Renal cortical epithelial cell (primary cell): Measurements from ENCODE around the gene PRAF2. TPM values are rescaled to one million over a fixed set of nuclear protein-coding genes. Genes with fewer than 3 reads are reported as not detected.

Source experiments
- DNase-seq: peaks from one replicate; pipeline ENCODE4 v3.0.0-alpha.2; 2011; ENCODE audit warnings: low read depth
- total RNA-seq: library from RNA; depleted of rRNA; stranded (reverse); fragments of >200 nt; gene quantifications from 2 replicates; pipeline ENCODE4 v1.2.3, GENCODE V29; 2014

The PRAF2 gene
- total RNA-seq, 1 donor from 2014 or later: 9.4 TPM

DNA sequence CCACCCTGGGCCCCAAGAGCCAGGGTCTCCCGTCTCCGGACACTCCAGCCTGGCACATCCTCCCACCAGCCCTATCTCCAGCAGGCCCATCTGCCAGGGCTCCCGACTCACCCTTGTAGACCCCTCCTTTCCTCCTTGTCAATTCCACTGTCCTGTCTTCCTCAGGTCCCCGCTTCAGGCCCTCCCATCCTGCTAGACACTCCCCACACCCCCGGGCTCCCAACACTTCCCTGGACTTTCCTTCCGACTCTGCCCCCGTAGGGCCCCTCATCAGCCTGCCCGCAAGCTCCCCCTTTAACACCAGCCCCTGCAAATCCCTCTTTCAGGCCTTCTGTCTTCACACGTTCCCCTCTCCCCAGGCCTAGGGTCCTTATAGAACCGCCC is 1.1 kb downstream of the PRAF2 start:
- no peak for DNase-seq

DNA sequence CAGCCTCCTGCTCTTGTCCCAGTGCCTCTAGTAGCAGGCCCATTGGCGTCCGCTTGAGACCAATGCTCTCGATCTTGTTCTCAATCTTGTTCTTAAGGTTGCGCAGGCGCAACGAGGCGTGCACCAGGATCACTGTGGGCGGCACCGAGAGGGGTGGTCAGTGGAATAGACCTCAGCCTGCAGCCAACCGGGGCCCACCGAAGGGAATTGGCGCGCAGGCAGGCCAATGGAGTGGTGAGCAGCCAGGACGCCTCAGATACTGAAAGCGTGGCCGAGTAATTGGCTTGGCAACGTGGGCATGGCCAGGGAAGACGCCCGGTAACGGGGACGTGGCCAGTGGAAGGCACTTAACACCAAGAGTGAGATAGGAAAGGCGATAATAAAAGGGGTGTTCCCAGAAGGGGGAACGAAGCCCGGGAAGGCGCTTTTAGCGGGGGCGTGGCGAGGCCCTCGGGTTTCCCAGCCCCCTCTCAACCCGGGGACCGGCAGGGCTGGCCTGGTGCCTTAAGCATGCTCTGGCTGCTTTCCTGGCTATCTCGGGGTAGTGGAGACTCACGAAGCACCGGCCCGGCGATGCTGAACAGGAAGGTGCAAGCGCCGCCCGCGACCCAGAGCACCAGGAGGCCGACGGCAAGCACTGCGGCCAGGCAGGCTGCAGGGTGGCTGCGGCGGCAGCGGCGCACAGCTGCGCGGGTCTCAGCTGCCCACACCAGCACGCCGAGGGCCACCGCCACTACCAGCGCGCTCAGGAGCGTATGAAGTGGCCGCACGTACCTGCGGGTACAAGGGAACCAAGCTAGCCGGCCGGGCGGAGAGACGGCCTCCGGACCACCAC is 1.7 kb downstream of the PRAF2 start:
- peak; percentile 59 for DNase-seq

DNA sequence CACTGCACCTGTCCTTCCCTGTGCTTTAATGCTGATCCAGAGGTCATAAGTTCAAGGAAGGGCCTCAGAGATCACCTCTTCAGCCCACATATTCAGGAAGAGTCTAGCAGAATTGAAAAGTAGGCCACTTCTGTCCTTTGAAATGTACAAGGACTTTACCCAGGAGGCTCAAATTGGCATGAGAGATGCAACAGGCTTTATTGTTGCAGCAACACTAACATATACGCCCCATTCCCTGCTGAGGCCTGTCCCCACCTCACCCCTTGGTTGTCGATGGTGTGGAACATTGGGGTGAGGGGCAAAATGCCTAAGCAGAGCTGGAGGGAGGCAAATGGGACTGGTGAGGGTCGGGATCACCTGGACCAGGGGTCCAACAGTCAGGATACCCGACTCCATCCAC is 2.8 kb downstream of the PRAF2 start:
- no peak for DNase-seq

DNA sequence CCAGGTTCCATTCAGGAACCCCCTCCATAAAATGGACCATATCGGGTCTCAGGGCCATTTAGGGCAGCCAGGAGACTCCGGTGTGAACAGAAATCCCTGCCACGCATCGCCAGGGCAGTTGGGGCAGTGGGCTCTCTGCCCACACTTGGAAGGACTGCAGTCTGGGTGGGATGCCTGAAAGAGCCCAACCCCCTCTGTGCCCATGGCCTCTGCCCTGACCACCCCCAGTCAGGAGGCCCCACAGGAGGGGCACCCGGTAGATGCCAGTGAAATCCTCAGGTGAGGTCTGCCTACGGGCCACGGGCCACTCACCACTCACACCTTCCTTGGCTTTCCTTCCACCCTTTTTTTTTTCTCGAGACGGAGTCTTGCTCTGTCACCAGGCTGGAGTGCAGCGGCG is 4.8 kb downstream of the PRAF2 start:
- no peak for DNase-seq

DNA sequence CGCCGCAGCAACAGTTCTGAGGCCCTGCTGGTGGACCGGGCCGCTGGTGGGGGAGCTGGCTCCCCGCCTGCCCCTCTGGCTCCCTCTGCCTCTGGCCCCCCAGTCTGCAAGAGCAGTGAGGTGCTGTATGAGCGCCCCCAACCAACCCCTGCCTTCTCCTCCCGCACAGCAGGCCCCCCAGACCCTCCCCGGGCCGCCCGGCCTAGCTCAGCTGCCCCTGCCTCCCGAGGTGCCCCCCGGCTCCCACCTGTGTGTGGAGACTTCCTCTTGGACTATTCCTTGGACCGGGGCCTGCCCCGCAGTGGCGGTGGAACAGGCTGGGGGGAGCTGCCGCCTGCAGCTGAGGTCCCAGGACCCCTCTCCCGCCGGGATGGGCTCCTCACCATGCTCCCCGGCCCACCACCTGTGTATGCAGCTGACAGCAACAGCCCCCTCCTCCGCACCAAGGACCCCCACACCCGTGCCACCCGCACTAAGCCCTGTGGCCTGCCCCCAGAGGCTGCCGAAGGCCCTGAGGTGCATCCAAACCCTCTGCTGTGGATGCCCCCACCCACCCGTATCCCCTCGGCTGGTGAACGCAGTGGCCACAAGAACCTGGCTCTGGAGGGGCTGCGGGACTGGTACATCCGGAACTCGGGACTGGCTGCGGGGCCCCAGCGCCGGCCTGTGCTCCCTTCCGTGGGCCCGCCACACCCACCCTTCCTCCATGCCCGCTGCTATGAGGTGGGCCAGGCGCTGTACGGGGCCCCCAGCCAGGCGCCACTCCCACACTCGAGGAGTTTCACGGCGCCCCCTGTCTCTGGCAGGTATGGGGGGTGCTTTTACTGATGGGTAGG is 6.3 kb downstream of the PRAF2 start:
- DNase-seq: no peak

- DNase-seq: no peak
Measured at GRCh38 chrX:49066690-49067089, 7.1 kb downstream of the PRAF2 start.

DNA sequence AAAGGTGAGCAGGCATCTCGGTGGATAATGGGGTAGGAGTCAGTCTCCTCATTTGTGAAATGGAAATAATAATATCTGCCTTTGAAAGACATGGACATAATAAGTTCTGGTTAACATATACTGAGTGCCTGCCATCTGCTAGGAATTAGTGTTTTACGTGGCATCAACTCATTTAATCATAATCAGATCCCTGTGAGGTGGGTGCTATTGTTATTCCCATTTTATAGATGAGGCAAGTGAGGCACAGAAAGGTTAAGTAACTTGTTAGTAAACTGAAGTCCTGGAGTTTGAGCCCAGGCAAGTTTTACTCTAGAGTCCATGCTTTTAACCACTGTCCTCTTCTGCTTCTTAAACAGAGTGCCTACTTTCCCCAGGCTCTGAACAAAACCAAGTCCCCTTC is 7.5 kb downstream of the PRAF2 start:
- no peak for DNase-seq

DNA sequence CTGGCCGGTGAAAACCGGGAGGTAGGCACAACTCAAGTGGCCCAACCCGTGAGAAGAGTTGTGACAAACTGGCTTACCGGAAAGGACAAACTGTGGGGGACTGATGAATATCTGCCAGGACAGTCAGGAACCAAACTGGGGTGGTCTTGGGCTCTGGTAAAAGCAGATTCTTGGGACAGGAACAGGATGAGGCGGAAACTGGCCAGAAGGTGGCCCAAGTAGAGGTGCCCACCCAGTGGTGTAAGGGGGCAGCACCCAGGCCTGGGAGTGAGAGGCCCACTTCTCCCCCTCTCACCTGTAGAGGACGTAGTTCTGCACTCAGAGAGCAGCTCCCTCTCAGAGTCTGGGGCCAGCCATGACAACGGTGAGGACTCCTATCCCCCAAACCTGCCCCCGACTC is 9.1 kb downstream of the PRAF2 start:
- DNase-seq: no peak

DNA sequence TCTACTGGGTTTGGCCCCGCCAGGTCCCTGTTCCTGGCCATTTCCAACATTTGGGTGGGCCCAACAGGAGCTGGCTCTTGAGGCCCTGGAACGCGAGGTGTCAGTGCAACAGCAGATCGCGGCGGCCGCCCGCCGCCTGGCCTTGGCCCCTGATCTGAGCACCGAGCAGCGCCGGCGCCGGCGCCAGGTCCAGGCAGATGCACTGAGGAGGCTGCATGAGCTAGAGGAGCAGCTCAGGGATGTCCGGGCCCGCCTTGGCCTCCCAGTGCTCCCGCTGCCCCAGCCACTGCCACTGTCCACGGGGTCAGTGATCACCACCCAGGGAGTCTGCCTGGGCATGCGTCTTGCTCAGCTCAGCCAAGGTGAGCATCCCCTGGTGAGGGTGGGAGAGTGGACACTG is 9.5 kb downstream of the PRAF2 start:
- no peak for DNase-seq

- DNase-seq: no peak
Measured at GRCh38 chrX:49063715-49064114, 10.1 kb downstream of the PRAF2 start.

GRCh38 chrX:49061916-49062315 is 11.9 kb downstream of the PRAF2 start:
- DNase-seq: no peak

DNA sequence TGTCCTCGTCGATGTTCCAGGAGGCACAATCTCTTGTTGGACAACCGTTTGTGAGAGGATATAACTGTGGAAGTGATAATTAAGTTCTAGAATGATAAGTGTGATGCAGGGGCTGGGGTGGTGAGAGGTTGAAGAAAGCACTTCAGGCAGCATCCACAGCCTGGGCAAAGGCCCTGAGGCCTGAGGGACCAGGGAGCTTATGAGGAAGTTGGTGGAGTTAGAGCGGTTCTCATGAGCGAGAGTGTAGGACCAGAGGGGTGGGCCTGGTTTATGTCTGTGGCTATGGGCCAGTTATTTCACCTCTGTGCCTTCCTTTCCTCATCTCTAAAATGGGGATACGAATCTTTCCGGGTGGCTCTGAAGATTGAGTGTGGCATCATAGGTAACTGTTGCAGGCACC is 12.3 kb downstream of the PRAF2 start:
- DNase-seq: no peak

DNA sequence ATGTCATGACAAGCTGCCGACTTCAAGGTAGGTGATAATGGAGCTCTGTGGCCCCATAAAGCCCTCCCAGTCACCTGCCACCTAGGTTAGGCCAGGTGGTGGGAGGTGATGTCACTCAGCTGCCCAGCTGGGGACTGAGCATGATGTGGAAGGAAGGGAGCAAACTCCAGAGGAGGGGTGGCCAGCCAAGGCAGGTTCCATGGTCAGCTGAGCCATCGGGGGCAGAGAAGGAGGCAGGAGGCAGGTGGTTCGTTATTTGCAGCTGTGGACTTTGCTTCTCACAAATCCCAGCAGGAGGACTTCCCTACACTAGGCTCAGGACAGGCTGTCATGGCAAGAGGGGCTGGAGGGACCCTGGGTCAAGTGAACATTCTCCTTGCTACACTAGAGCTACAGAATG is 12.9 kb downstream of the PRAF2 start:
- no peak for DNase-seq

GRCh38 chrX:49059681-49060085 is 14.1 kb downstream of the PRAF2 start:
- DNase-seq: no peak

DNA sequence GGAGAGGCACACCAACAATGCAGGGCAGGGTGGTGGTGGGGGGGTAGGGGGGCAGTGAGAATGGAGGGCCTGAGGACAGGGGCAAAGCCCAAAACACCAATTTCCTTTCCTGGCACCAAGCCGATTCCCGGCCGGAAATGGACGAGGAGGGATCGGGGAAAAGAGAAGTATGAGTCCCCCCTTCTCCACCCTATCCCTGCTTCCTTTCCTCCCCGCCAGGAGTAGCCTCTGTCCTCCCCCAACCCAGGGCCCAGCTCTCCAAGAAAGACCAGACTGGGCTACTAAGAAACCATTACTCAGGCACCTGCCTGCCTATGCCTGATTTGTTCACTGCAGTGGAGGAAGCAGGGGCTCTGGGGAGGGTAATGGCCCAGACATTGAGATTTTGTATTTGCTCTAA is 14.6 kb downstream of the PRAF2 start:
- DNase-seq: no peak

GRCh38 chrX:49058794-49059193 is 15.0 kb downstream of the PRAF2 start, which contains the start of gene CCDC120:
TSS of gene CCDC120 (plus strand) at chrX:49058999. CDS start at chrX:49062042, 3,043 bp downstream.
- no peak for DNase-seq

GRCh38 chrX:49054073-49054762 is 19.6 kb downstream of the PRAF2 start:
- DNase-seq: no peak

DNA sequence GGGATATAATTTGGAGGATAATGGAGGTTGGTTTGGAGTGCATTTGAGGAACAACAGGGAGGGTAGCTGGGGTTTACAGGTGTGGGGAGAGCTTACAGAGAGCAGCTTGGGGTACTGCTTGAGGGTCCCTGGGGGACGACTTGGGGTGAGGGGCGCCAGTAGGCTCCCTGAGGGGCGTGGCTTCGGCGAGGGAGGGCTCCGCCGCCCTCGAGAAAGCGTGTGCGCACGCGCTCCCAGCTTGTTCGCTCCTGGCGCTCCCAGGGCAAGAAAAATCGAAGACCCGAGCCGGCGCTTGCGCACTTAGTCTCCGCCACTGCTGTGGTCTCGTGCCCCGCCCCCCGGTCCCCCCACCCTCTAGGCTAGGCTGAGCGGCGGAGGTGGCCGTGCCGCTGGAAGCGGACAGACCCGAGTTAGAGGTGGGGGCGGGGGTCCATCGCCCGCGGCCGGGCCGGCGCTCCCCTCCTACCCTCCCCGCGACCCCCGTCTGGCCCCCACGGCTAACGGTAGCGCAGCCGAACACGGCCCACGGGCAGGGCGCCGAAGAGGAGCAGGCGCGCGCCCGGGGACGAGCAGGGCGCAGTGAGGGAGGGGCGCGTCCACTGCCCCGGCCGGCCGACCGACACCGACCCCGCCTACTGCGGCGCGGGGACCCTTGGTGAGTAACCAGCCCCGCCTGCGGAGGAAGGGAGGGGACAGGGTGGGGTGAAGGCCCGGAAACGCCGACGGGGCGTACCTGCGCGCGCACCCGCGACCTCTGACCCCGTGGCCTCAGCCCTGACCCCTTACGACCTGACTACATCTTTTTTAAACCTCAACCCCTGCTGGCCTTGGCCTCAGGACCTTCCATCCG is 20.4 kb downstream of the PRAF2 start:
- DNase-seq: no peak

DNA sequence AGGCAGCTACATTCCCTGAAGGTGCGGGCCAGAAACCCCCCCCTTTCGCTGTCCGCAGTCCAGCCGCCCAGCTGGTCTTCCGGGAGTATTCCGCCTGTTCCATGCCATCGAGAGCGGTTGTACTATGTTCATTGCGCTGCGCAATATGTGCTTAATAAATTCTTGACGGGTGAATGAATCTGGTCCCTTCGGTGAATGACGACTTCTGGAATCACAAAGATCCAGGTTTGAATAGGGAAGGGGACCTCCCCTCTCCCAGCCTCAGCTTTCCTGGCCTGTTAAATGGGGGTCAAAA is 29.9 kb downstream of the PRAF2 start:
- no peak for DNase-seq

- peak; percentile 98 for DNase-seq
Measured at GRCh38 chrX:49043220-49043986, 30.4 kb downstream of the PRAF2 start, which contains the start of gene TFE3. TSS of gene TFE3 (minus strand) at chrX:49043357. CDS start at chrX:49043226, 131 bp downstream.
